Measurements from ENCODE around the gene PLEKHG3. TPM values are rescaled to one million over a fixed set of nuclear protein-coding genes. Genes with fewer than 3 reads are reported as not detected.

The PLEKHG3 gene
- total and polyA plus RNA-seq, 2 experiments from 2014 or later = 23.0 to 83.1 TPM

- Histone ChIP-seq H3K27ac (ENCODE audit: low read depth) (0 out of 2 replicates have a peak overlapping the region, but pooled peaks have one; percentile 26), H3K79me2 (replicated peaks; ENCODE audit: insufficient read depth) (peaks cover 19% of the 10 kb centered on the region), H3K4me2 (no peak overlapping the region), H3K36me3 (ENCODE audit: insufficient read depth) (peaks cover 23% of the 10 kb centered on the region), H3K9me2 (ENCODE audit: insufficient read depth) (no peaks in the 10 kb centered on the region), H4K20me1 (replicated peaks; ENCODE audit: insufficient read depth) (peaks cover 8% of the 10 kb centered on the region; the same call in 1 of the 2 replicates), H3K27me3 (ENCODE audit: insufficient read depth) (no peaks in the 10 kb centered on the region), H3K4me1 (ENCODE audit: insufficient read depth) (peaks cover 8% of the 10 kb centered on the region), H2AFZ (no peak overlapping the region), H3F3A (replicated peaks; ENCODE audit: low read depth) (0 out of 2 replicates have a peak, but pooled peaks cover 6% of the 10 kb centered on the region), H3K4me3 (no peak overlapping the region)
- Mint-ChIP-seq H3K9me3 (no peaks in the 10 kb centered on the region), H3K4me3 (no peak overlapping the region), H3K27me3 (ENCODE audit: insufficient read depth, low read depth, poor library complexity) (no peaks in the 10 kb centered on the region), H3K27ac (no peak overlapping the region), H3K4me1 (peaks cover 20% of the 10 kb centered on the region), H3K36me3 (ENCODE audit: low read depth) (peaks cover 68% of the 10 kb centered on the region)
- DNase-seq (ENCODE audit: low spot score) (no peak), ATAC-seq (no peak)
- TF ChIP-seq REST (IDR thresholded peaks at IDR 0.05; ENCODE audit: unreplicated experiment) (no peak), JUNB (IDR thresholded peaks at IDR 0.05; ENCODE audit: unreplicated experiment) (no peak), EZH2phosphoT487 (IDR thresholded peaks at IDR 0.05; ENCODE audit: unreplicated experiment) (no peak), ETS1 (IDR thresholded peaks at IDR 0.05) (no peak), STAT1 (IDR thresholded peaks at IDR 0.05; ENCODE audit: unreplicated experiment) (no peak), NANOG (IDR thresholded peaks at IDR 0.05; ENCODE audit: borderline replicate concordance) (no peak), CREB1 (CRISPR knock-in tag; IDR thresholded peaks at IDR 0.05; ENCODE audit: low read depth) (no peak)
Measured at GRCh38 chr14:64737391-64738280, 33.4 kb downstream of the PLEKHG3 start.

GRCh38 chr14:64738281-64738804, 34.1 kb downstream of the PLEKHG3 start:
- H3K36me3 Mint-ChIP-seq (ENCODE audit: low read depth) = peaks cover 64% of the 10 kb centered on the region
- no peak for ATAC-seq
- Histone ChIP-seq H3K4me1 (ENCODE audit: insufficient read depth) (peaks cover 8% of the 10 kb centered on the region), H3K79me2 (replicated peaks; ENCODE audit: insufficient read depth) (peaks cover 18% of the 10 kb centered on the region), H3F3A (replicated peaks; ENCODE audit: low read depth) (0 out of 2 replicates have a peak, but pooled peaks cover 6% of the 10 kb centered on the region), H3K27ac (ENCODE audit: low read depth) (no peak overlapping the region), H3K4me2 (no peak overlapping the region), H3K36me3 (ENCODE audit: insufficient read depth) (peaks cover 23% of the 10 kb centered on the region), H4K20me1 (replicated peaks; ENCODE audit: insufficient read depth) (peaks cover 8% of the 10 kb centered on the region; the same call in 1 of the 2 replicates), H3K4me3 (no peak overlapping the region), H2AFZ (no peak overlapping the region), H3K27me3 (ENCODE audit: insufficient read depth) (no peaks in the 10 kb centered on the region), H3K9me2 (ENCODE audit: insufficient read depth) (no peaks in the 10 kb centered on the region)
- H3K4me3 Mint-ChIP-seq = no peak overlapping the region
- H3K9me3 Mint-ChIP-seq = no peaks in the 10 kb centered on the region
- DNase-seq (ENCODE audit: low spot score) = no peak
- H3K27me3 Mint-ChIP-seq (ENCODE audit: insufficient read depth, low read depth, poor library complexity) = no peaks in the 10 kb centered on the region
- no peak overlapping the region for H3K27ac Mint-ChIP-seq
- peaks cover 20% of the 10 kb centered on the region for H3K4me1 Mint-ChIP-seq
- TF ChIP-seq ZNF114 (CRISPR knock-in tag; IDR thresholded peaks at IDR 0.05) (no peak), ZNF331 (CRISPR knock-in tag; IDR thresholded peaks at IDR 0.05; ENCODE audit: low read depth) (no peak), EZH2 (IDR thresholded peaks at IDR 0.05; ENCODE audit: low read depth, unreplicated experiment) (no peak), CTCF (conservative IDR thresholded peaks at IDR 0.05; ENCODE audit: low read depth in 2 of 2) (no peak), REST (IDR thresholded peaks at IDR 0.05; ENCODE audit: unreplicated experiment) (no peak), STAT1 (IDR thresholded peaks at IDR 0.05; ENCODE audit: unreplicated experiment) (no peak), CREB1 (CRISPR knock-in tag; IDR thresholded peaks at IDR 0.05; ENCODE audit: low read depth) (no peak)
